Measurements from ENCODE around the gene LSS. TPM values are rescaled to one million over a fixed set of nuclear protein-coding genes. Genes with fewer than 3 reads are reported as not detected.

The LSS gene
- total RNA-seq, 1 donor from 2014 or later = 92.0 TPM

DNA sequence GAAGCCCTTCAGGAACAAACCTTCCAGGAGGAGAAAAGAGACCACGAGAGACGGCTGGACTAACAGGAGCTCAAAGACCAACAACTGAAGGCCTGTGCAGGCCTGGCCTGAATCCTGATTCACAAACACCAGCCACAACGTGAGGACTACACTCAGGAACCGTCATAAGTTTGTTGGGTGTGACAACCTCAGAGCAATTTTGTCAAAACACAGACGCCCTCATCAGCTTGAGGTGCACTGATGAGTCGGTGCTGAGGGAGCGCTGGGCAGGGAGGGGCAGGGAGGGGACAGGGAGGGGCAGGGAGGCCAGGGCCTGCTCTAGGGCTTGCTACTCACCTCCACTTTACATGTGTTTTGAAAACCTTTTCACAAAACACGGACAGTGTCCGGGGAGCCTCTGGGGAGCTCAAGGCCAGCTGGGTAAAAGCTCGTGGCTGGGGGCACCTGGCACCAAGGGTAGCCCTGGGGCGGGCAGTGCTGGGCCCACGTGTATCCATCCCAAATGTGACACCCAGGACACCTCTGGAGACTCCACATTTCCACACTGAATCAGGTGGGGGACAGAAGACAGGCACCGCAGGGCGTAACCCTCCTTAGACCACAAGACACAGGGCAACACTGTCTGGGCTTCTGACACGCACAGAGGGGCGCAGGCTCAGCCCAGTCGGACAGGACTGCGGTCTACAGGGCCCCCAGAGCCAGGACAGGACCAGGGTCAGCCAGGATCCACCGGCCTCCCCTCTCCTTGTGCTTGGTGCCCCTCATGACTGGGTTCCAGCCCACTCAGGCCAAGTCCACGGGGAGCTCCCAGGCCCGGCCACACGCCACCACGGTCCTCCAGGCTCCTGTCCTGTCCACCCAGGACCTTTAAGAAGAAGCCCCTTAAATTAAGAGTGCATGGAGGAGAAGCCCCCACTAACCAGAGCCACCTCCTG, 16.5 kb downstream of the LSS start:
- peaks cover 6% of the 10 kb centered on the region for H3K4me1 Mint-ChIP-seq (ENCODE audit: unreplicated experiment)
- H3K27ac Mint-ChIP-seq (ENCODE audit: unreplicated experiment) = no peak overlapping the region
- TF ChIP-seq, protein P1, sequence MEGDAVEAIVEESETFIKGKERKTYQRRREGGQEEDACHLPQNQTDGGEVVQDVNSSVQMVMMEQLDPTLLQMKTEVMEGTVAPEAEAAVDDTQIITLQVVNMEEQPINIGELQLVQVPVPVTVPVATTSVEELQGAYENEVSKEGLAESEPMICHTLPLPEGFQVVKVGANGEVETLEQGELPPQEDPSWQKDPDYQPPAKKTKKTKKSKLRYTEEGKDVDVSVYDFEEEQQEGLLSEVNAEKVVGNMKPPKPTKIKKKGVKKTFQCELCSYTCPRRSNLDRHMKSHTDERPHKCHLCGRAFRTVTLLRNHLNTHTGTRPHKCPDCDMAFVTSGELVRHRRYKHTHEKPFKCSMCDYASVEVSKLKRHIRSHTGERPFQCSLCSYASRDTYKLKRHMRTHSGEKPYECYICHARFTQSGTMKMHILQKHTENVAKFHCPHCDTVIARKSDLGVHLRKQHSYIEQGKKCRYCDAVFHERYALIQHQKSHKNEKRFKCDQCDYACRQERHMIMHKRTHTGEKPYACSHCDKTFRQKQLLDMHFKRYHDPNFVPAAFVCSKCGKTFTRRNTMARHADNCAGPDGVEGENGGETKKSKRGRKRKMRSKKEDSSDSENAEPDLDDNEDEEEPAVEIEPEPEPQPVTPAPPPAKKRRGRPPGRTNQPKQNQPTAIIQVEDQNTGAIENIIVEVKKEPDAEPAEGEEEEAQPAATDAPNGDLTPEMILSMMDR (IDR thresholded peaks at IDR 0.05) = no peak
- H3K4me3 Mint-ChIP-seq (ENCODE audit: unreplicated experiment) = no peak overlapping the region
- no peak for DNase-seq (ENCODE audit: extremely low spot score, unreplicated experiment)
- peaks cover 14% of the 10 kb centered on the region for H3K36me3 Mint-ChIP-seq (ENCODE audit: unreplicated experiment)
- no peaks in the 10 kb centered on the region for H3K27me3 Mint-ChIP-seq (ENCODE audit: unreplicated experiment)
- no peaks in the 10 kb centered on the region for H3K9me3 Mint-ChIP-seq (ENCODE audit: unreplicated experiment)

GRCh38 chr21:46211376-46211775, 17.2 kb downstream of the LSS start:
- Mint-ChIP-seq H3K27me3 (ENCODE audit: unreplicated experiment) (no peaks in the 10 kb centered on the region), H3K4me1 (ENCODE audit: unreplicated experiment) (peaks cover 6% of the 10 kb centered on the region), H3K36me3 (ENCODE audit: unreplicated experiment) (peaks cover 14% of the 10 kb centered on the region), H3K4me3 (ENCODE audit: unreplicated experiment) (no peak overlapping the region), H3K9me3 (ENCODE audit: unreplicated experiment) (no peaks in the 10 kb centered on the region), H3K27ac (ENCODE audit: unreplicated experiment) (no peak overlapping the region)
- no peak for DNase-seq (ENCODE audit: extremely low spot score, unreplicated experiment)
- TF ChIP-seq, protein P1 (IDR thresholded peaks at IDR 0.05) = no peak

- Mint-ChIP-seq H3K4me3 (ENCODE audit: unreplicated experiment) (no peak overlapping the region), H3K9me3 (ENCODE audit: unreplicated experiment) (no peaks in the 10 kb centered on the region), H3K36me3 (ENCODE audit: unreplicated experiment) (peaks cover 18% of the 10 kb centered on the region), H3K27me3 (ENCODE audit: unreplicated experiment) (no peaks in the 10 kb centered on the region), H3K4me1 (ENCODE audit: unreplicated experiment) (peaks cover 5% of the 10 kb centered on the region), H3K27ac (ENCODE audit: unreplicated experiment) (no peak overlapping the region)
- DNase-seq (ENCODE audit: extremely low spot score, unreplicated experiment) = no peak
- TF ChIP-seq, protein P1 (IDR thresholded peaks at IDR 0.05) = no peak
Observed at GRCh38 chr21:46210378-46211136, 18.0 kb downstream of the LSS start.

- H3K27me3 Mint-ChIP-seq (ENCODE audit: unreplicated experiment) = no peaks in the 10 kb centered on the region
- H3K4me3 Mint-ChIP-seq (ENCODE audit: unreplicated experiment) = no peak overlapping the region
- no peak overlapping the region for H3K27ac Mint-ChIP-seq (ENCODE audit: unreplicated experiment)
- TF ChIP-seq, protein P1 (IDR thresholded peaks at IDR 0.05) = no peak
- no peak for DNase-seq (ENCODE audit: extremely low spot score, unreplicated experiment)
- no peaks in the 10 kb centered on the region for H3K9me3 Mint-ChIP-seq (ENCODE audit: unreplicated experiment)
- peaks cover 5% of the 10 kb centered on the region for H3K4me1 Mint-ChIP-seq (ENCODE audit: unreplicated experiment)
- H3K36me3 Mint-ChIP-seq (ENCODE audit: unreplicated experiment) = peaks cover 33% of the 10 kb centered on the region
Observed at GRCh38 chr21:46208761-46209721, 19.5 kb downstream of the LSS start.
